HEK293 (cell line): ENCODE results near the gene DSCAM.

Source experiments
- CTCF ChIA-PET: fragments of 350-600 bp; formaldehyde crosslinking; extraction: SDS; loops from one replicate; lab custom pipeline; 2021; ENCODE audit warnings: antibody characterized with exemption; lab: Yijun Ruan, JAX
- POLR2A ChIA-PET: fragments of 300-600 bp; formaldehyde crosslinking; extraction: SDS; loops from one replicate; lab custom pipeline; 2020; ENCODE audit warnings: antibody characterized with exemption, inconsistent platforms; lab: Yijun Ruan, JAX
- H3K27ac ChIP-seq: fragments of 200-500 bp; sonication (Bioruptor generic); 2 replicates; pipeline ENCODE4 v1.5.1; 2014; ENCODE audit warnings: low read depth, low read length, control low read depth, inconsistent platforms; ENCODE audit errors: extremely low read depth
- H3K36me3 ChIP-seq, 2 experiments: fragments of 200-500 bp in 1 of 2; sonication (Bioruptor generic) in 1 of 2; 1 replicate in 1 of 2; 2 replicates in 1 of 2; pipeline ENCODE4 v1.5.1; 2014 to 2017; ENCODE audit warnings: inconsistent platforms in 2 of 2, low read length in 2 of 2; ENCODE audit not compliant: control insufficient read depth in 2 of 2, insufficient read depth in 1 of 2
- H3K4me1 ChIP-seq: fragments of 200-500 bp; sonication (Bioruptor generic); 2 replicates; pipeline ENCODE4 v1.5.1; 2014; ENCODE audit warnings: mild to moderate bottlenecking, low read length, inconsistent platforms; ENCODE audit not compliant: control insufficient read depth, insufficient read depth
- H3K4me3 ChIP-seq: 2 replicates; pipeline ENCODE4 v1.5.1; 2011; ENCODE audit warnings: low read depth, mild to moderate bottlenecking, control low read depth, low read length, moderate library complexity
- H3K9me3 ChIP-seq: fragments of 200-500 bp; sonication (Bioruptor generic); 2 replicates; pipeline ENCODE4 v1.5.1; 2014; ENCODE audit warnings: low read depth, low read length, inconsistent platforms; ENCODE audit not compliant: control insufficient read depth, insufficient read depth
- GFI1B ChIP-seq: fragments of 450-650 bp; formaldehyde crosslinking; IDR thresholded peaks from 2 replicates; pipeline ENCODE4 v1.5.1; 2016; ENCODE audit warnings: missing biosample characterization, missing genetic modification characterization
- GLI2 ChIP-seq: fragments of 450-650 bp; formaldehyde crosslinking; IDR thresholded peaks from 2 replicates; pipeline ENCODE4; 2017; ENCODE audit warnings: missing biosample characterization, missing genetic modification characterization, low read depth, borderline replicate concordance
- GLIS2 ChIP-seq: fragments of 450-650 bp; formaldehyde crosslinking; IDR thresholded peaks from 2 replicates; pipeline ENCODE4 v1.5.1; 2016; ENCODE audit warnings: missing biosample characterization, missing genetic modification characterization
- REPIN1 ChIP-seq: fragments of 450-650 bp; formaldehyde crosslinking; IDR thresholded peaks from 2 replicates; pipeline ENCODE4 v1.5.1; 2017; ENCODE audit warnings: missing biosample characterization, missing genetic modification characterization, low read depth
- WT1 ChIP-seq: fragments of 450-650 bp; formaldehyde crosslinking; IDR thresholded peaks from 2 replicates; pipeline ENCODE4 v1.5.1; 2016; ENCODE audit warnings: missing biosample characterization, missing genetic modification characterization
- YY2 ChIP-seq: fragments of 450-650 bp; formaldehyde crosslinking; IDR thresholded peaks from 2 replicates; pipeline ENCODE4 v1.5.1; 2016; ENCODE audit warnings: missing biosample characterization, missing genetic modification characterization
- ZBTB10 ChIP-seq: fragments of 450-650 bp; formaldehyde crosslinking; IDR thresholded peaks from 2 replicates; pipeline ENCODE4 v1.5.1; 2016; ENCODE audit warnings: missing biosample characterization, missing genetic modification characterization
- ZBTB21 ChIP-seq: fragments of 450-650 bp; formaldehyde crosslinking; IDR thresholded peaks from 2 replicates; pipeline ENCODE4 v1.5.1; 2017; ENCODE audit warnings: missing biosample characterization, missing genetic modification characterization
- ZBTB26 ChIP-seq: fragments of 450-650 bp; formaldehyde crosslinking; optimal IDR thresholded peaks from 2 replicates; pipeline ENCODE3; 2016; ENCODE audit warnings: missing biosample characterization, mild to moderate bottlenecking, missing genetic modification characterization
- ZBTB6 ChIP-seq: fragments of 450-650 bp; formaldehyde crosslinking; IDR thresholded peaks from 2 replicates; pipeline ENCODE4 v1.5.1; 2017; ENCODE audit warnings: missing biosample characterization, missing genetic modification characterization
- ZEB2 ChIP-seq: fragments of 450-650 bp; formaldehyde crosslinking; IDR thresholded peaks from 2 replicates; pipeline ENCODE4 v1.5.1; 2016; ENCODE audit warnings: missing biosample characterization, missing genetic modification characterization
- ZNF175 ChIP-seq: fragments of 450-650 bp; formaldehyde crosslinking; IDR thresholded peaks from 2 replicates; pipeline ENCODE4 v1.5.1; 2016; ENCODE audit warnings: missing biosample characterization, missing genetic modification characterization
- ZNF221 ChIP-seq: fragments of 450-650 bp; formaldehyde crosslinking; IDR thresholded peaks from 2 replicates; pipeline ENCODE4 v1.5.1; 2017; ENCODE audit warnings: missing biosample characterization, missing genetic modification characterization, borderline replicate concordance
- ZNF292 ChIP-seq: fragments of 450-650 bp; formaldehyde crosslinking; IDR thresholded peaks from 2 replicates; pipeline ENCODE4 v1.5.1; 2016; ENCODE audit warnings: low read depth, missing biosample characterization, missing genetic modification characterization, borderline replicate concordance
- ZNF311 ChIP-seq: fragments of 450-650 bp; formaldehyde crosslinking; IDR thresholded peaks from 2 replicates; pipeline ENCODE4 v1.5.1; 2017; ENCODE audit warnings: missing biosample characterization, missing genetic modification characterization, borderline replicate concordance
- ZNF391 ChIP-seq: fragments of 450-650 bp; formaldehyde crosslinking; IDR thresholded peaks from 2 replicates; pipeline ENCODE4 v1.5.1; 2016; ENCODE audit warnings: low read depth, missing biosample characterization, missing genetic modification characterization, borderline replicate concordance
- ZNF449 ChIP-seq: fragments of 450-650 bp; formaldehyde crosslinking; IDR thresholded peaks from 2 replicates; pipeline ENCODE4 v1.5.1; 2017; ENCODE audit warnings: missing biosample characterization, mild to moderate bottlenecking, missing genetic modification characterization, moderate library complexity
- ZNF473 ChIP-seq: fragments of 450-650 bp; formaldehyde crosslinking; IDR thresholded peaks from 2 replicates; pipeline ENCODE4 v1.5.1; 2017; ENCODE audit warnings: missing biosample characterization, missing genetic modification characterization
- ZNF510 ChIP-seq: fragments of 450-650 bp; formaldehyde crosslinking; IDR thresholded peaks from 2 replicates; pipeline ENCODE4 v1.5.1; 2018; ENCODE audit warnings: mild to moderate bottlenecking, missing genetic modification characterization, missing biosample characterization; ENCODE audit not compliant: insufficient replicate concordance
- ZNF623 ChIP-seq: fragments of 450-650 bp; formaldehyde crosslinking; IDR thresholded peaks from 2 replicates; pipeline ENCODE4 v1.5.1; 2016; ENCODE audit warnings: missing biosample characterization, missing genetic modification characterization
- ZNF658 ChIP-seq: fragments of 450-650 bp; formaldehyde crosslinking; IDR thresholded peaks from 2 replicates; pipeline ENCODE4; 2016; ENCODE audit warnings: missing biosample characterization, missing genetic modification characterization
- ZNF664 ChIP-seq: fragments of 450-650 bp; formaldehyde crosslinking; IDR thresholded peaks from 2 replicates; pipeline ENCODE4 v1.5.1; 2016; ENCODE audit warnings: missing biosample characterization, missing genetic modification characterization
- ZNF701 ChIP-seq: fragments of 450-650 bp; formaldehyde crosslinking; IDR thresholded peaks from 2 replicates; pipeline ENCODE4 v1.5.1; 2016; ENCODE audit warnings: missing biosample characterization, missing genetic modification characterization
- ZNF747 ChIP-seq: fragments of 450-650 bp; formaldehyde crosslinking; IDR thresholded peaks from 2 replicates; pipeline ENCODE4 v1.5.1; 2016; ENCODE audit warnings: missing biosample characterization, missing genetic modification characterization
- ZNF76 ChIP-seq: fragments of 450-650 bp; formaldehyde crosslinking; IDR thresholded peaks from 2 replicates; pipeline ENCODE4; 2016; ENCODE audit warnings: low read depth, missing biosample characterization, missing genetic modification characterization, borderline replicate concordance
- ZSCAN18 ChIP-seq: fragments of 450-650 bp; formaldehyde crosslinking; IDR thresholded peaks from 2 replicates; pipeline ENCODE4 v1.5.1; 2016; ENCODE audit warnings: missing biosample characterization, missing genetic modification characterization
- TF ChIP-seq, protein P1 (sequence below): fragments of 450-650 bp; formaldehyde crosslinking; IDR thresholded peaks from 2 replicates; pipeline ENCODE4 v1.5.1; 2016; ENCODE audit warnings: missing biosample characterization, missing genetic modification characterization, borderline replicate concordance

DSCAM gene

DNA sequence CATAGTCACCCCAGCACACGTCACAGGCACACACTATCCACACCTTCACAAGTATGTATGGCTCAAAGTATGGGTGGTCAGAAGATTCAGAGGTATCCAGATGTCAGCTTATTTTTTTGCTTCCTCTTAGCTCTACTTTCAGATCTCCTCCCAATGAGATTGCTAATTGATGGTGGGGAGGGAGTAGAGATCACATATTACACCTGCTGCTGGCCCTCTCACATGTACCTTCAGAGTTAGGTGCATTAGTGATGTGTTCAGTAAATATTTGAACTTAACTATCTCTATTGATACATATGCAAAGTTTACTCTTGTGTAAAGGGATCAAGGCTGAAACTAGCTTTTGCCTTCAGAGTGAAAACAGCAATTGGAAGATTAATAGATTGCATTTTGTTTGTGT is 717.1 kb downstream of the DSCAM start:
- Histone ChIP-seq H3K4me3 (no peak overlapping the region), H3K4me1 (no peaks in the 10 kb centered on the region), H3K27ac (no peak overlapping the region), H3K36me3 (no peaks in the 10 kb centered on the region), H3K9me3 (no peaks in the 10 kb centered on the region)
- ChIA-PET CTCF (interaction anchor here (0.6 kb wide), 2 partner anchors 941 to 997 kb away, joined by 4 read pairs; no protein-coding TSS in a partner anchor), POLR2A (no interaction called here)
- TF ChIP-seq ZSCAN18 (tag by site-specific recombination) (no peak), ZBTB21 (no peak), WT1 (no peak), GFI1B (tag by site-specific recombination) (no peak), GLI2 (no peak), ZBTB6 (no peak), ZBTB26 (tag by site-specific recombination) (no peak), ZNF175 (no peak)

- no peaks in the 10 kb centered on the region for H3K9me3 ChIP-seq
- ChIA-PET POLR2A (no interaction called here), CTCF (interaction anchor here (0.7 to 1.0 kb wide), 2 partner anchors 257 to 262 kb away, joined by 3 to 5 read pairs; partner anchors contain the start of gene PCP4)
- H3K4me3 ChIP-seq = no peak overlapping the region
- H3K27ac ChIP-seq = no peak overlapping the region
- no peaks in the 10 kb centered on the region for H3K36me3 ChIP-seq
- H3K4me1 ChIP-seq = no peaks in the 10 kb centered on the region
- TF ChIP-seq ZNF311 (tag by site-specific recombination) = no peak
- TF ChIP-seq YY2 = no peak
- no peak for TF ChIP-seq REPIN1 (tag by site-specific recombination)
- TF ChIP-seq ZEB2 (tag by site-specific recombination) = no peak
- TF ChIP-seq ZNF747 = no peak
- no peak for TF ChIP-seq ZNF473 (tag by site-specific recombination)
- no peak for TF ChIP-seq ZNF664 (tag by site-specific recombination)
- no peak for TF ChIP-seq GLIS2 (tag by site-specific recombination)
- TF ChIP-seq ZNF76 = no peak
- no peak for TF ChIP-seq ZNF292 (tag by site-specific recombination)
- TF ChIP-seq, protein P1, sequence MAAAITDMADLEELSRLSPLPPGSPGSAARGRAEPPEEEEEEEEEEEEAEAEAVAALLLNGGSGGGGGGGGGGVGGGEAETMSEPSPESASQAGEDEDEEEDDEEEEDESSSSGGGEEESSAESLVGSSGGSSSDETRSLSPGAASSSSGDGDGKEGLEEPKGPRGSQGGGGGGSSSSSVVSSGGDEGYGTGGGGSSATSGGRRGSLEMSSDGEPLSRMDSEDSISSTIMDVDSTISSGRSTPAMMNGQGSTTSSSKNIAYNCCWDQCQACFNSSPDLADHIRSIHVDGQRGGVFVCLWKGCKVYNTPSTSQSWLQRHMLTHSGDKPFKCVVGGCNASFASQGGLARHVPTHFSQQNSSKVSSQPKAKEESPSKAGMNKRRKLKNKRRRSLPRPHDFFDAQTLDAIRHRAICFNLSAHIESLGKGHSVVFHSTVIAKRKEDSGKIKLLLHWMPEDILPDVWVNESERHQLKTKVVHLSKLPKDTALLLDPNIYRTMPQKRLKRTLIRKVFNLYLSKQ (tag by site-specific recombination) = no peak
- TF ChIP-seq ZNF623 = no peak
- TF ChIP-seq ZNF221 = no peak
- TF ChIP-seq ZNF658 = no peak
- TF ChIP-seq ZBTB10 = no peak
- no peak for TF ChIP-seq ZNF510 (tag by site-specific recombination)
- no peak for TF ChIP-seq ZNF449 (tag by site-specific recombination)
- TF ChIP-seq ZNF701 (tag by site-specific recombination) = no peak
- TF ChIP-seq ZNF391 (tag by site-specific recombination) = no peak
These were observed 718.1 kb downstream of the DSCAM start for GRCh38 chr21:40128891-40129290.
